HG02763 (cell line): Measurements from ENCODE around the gene CRLF2.
"Not testable (repeated sequence)": the region's sequence is repeated elsewhere in the genome, so short reads cannot be mapped to it uniquely, and the experiment has no call there.

ENCODE experiments used
- ATAC-seq: cut with Tn5 transposase; IDR thresholded peaks from one replicate; pipeline ENCODE4 v1.9.1; 2021; ENCODE audit warnings: mild to moderate bottlenecking, moderate library complexity; ENCODE audit not compliant: unreplicated experiment

The CRLF2 gene

DNA sequence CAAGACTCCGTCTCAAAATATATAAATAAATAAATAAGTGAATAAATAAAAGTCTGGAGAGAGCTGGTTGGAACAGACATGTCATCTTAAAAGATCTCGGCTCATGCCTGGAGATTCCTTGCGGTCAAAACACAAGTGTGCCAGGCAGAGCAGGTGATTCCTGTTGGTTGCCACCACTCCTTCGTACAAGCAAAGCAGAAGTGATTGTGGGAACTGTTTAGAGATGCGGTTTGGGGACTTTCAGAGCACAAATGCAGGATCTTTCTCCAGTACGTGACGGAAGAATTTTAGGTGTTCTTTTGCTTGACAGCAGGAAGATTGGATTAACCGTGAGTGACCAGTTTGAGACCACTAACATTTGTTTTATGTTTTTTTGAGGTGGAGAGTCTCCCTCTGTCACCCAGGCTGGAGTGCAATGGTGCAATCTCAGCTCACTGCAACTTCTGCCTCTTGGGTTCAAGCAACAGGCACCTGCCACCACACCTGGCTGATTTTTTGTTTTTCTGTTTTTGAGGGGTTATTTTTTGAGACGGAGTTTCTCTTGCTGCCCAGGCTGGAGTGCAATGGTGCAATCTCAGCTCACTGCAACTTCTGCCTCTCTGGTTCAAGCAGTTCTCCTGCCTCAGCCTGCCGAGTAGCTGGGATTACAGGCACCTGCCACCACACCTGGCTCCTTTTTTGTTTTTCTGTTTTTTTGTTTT, 2.8 kb upstream of the CRLF2 start:
- ATAC-seq: no peak

- ATAC-seq: no peak
Measured at GRCh38 chrX:1213971-1214370, 1.5 kb upstream of the CRLF2 start.

DNA sequence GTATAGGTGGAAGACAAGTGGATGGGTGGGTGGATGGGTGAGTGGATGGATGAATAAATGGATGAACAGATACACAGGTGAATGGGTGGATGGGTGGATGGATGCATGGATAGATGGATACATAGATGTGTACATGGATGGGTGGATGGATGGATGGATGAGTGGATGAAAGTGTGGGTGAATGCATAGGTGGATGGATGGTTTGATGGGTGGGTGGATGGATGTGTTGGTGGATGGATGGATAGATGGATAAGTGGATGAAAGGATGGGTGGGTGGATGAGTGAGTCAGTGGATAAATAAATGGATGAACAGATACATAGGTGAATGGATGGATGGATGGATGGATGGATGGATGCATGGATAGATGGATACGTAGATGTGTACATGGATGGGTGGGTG, 1.6 kb downstream of the CRLF2 start:
- ATAC-seq: no peak

- no peak for ATAC-seq
Measured at GRCh38 chrX:1207496-1208025, 4.9 kb downstream of the CRLF2 start.

DNA sequence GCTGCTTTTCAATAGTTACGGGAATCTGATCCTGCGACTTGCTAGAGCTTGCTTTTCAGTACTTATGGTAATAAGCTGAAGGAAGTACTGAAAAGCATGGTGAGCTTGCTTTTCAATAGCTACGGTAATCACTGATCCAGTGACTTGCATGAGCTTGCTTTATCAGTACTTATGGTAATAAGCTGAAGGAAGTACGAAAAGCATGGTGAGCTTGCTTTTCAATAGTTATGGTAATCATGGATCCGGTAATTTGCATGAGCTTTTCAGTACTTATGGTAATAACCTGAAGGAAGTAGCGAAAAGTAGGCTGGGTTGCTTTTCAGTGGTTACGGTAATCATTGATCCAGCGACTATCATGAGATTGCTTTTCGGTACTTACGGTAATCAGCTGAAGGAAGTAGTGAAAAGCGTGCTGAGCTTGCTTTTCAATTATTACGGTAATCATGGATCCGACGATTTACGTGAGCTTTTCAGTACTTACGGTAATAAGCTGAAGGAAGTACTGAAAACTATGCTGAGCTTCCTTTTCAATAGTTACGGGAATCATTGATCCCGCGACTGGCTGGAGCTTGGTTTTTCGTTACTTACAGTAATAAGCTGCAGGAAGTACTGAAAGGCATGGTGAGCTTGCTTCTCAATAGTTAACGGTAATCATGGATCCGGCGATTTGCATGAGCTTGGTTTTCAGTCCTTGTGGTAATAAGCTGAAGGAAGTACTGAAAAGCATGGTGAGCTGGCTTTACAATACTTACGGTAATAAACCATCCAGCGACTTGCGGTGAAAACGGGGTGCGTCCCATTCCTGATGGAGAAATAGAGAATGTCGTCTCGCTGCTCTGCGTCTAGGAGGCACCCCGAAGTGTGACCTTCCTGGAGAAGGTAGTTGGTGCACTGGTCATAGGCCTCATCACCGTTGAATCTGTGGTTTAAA, 6.5 kb downstream of the CRLF2 start:
- no peak for ATAC-seq

GRCh38 chrX:1202251-1202650, 10.2 kb downstream of the CRLF2 start:
- no peak for ATAC-seq

- ATAC-seq: no peak
Measured at GRCh38 chrX:1196436-1196835, 16.0 kb downstream of the CRLF2 start.

- not testable (repeated sequence) for ATAC-seq
Measured at GRCh38 chrX:1192196-1192595, 20.3 kb downstream of the CRLF2 start.

GRCh38 chrX:1190596-1191145, 21.8 kb downstream of the CRLF2 start:
- ATAC-seq: no peak

DNA sequence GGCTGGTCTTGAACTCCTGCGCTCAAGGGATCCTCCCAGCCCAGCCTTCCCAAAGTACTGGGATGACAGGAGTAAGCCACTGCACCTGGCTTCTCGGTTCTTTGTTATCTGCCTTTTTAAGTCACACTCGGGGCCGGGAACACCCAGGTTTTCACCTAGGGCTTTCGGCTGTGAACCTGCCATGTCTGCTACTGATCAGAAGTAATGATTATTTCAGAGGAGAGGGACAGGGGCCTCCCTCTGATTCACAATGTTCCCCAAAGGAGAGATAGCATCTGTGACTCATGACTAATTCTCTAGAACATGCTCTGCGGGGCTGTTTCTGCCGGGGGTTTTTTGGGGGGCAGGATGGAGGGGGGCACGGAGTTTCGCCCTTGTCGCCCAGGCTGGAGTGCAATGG, 26.9 kb downstream of the CRLF2 start:
- ATAC-seq: no peak

DNA sequence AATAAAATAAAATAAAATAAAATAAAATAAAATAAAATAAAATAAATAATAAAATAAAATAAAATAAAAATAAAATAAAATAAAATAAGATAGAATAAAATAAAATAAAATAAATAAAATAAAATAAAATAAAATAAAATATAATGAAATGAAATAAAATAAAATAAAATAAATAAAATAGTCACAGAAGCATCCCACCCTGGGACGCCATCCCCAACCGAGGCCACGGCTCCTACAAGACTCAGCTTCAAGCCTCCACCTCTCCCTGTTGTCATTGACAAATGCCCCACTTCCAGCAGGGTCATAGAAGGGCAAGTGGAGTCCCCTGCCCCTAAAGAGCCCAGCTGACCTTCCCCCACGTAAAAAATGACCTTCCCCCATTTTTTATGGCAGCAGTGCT, 30.2 kb downstream of the CRLF2 start:
- no peak for ATAC-seq

- not testable (repeated sequence) for ATAC-seq
Measured at GRCh38 chrX:1181661-1182060, 30.8 kb downstream of the CRLF2 start.

GRCh38 chrX:1181170-1181569, 31.3 kb downstream of the CRLF2 start:
- no peak for ATAC-seq

DNA sequence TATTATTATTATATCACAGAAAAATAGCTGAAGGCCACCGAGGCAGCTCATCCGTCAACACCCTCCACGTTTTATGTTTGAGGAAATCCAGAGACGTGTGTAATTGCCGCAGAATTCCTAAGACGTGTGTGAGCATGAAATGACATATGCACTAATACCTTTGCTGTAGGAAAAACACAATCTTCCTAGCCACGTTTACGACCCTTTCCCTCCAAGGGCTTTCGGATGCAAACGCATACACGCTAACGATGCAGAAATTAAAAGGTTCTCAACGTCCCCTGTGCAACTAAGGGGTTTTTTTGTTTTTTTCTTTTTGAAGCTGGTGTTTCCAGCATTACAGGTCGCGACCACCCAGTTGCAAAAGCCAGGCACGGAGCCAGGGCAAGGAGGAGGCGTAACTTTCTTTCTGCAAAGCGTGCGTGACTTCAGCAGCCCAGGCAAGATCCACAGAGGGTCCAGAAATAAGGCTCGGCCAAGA, 33.8 kb downstream of the CRLF2 start:
- no peak for ATAC-seq

GRCh38 chrX:1176531-1177320, 35.7 kb downstream of the CRLF2 start:
- ATAC-seq: not testable (repeated sequence)

DNA sequence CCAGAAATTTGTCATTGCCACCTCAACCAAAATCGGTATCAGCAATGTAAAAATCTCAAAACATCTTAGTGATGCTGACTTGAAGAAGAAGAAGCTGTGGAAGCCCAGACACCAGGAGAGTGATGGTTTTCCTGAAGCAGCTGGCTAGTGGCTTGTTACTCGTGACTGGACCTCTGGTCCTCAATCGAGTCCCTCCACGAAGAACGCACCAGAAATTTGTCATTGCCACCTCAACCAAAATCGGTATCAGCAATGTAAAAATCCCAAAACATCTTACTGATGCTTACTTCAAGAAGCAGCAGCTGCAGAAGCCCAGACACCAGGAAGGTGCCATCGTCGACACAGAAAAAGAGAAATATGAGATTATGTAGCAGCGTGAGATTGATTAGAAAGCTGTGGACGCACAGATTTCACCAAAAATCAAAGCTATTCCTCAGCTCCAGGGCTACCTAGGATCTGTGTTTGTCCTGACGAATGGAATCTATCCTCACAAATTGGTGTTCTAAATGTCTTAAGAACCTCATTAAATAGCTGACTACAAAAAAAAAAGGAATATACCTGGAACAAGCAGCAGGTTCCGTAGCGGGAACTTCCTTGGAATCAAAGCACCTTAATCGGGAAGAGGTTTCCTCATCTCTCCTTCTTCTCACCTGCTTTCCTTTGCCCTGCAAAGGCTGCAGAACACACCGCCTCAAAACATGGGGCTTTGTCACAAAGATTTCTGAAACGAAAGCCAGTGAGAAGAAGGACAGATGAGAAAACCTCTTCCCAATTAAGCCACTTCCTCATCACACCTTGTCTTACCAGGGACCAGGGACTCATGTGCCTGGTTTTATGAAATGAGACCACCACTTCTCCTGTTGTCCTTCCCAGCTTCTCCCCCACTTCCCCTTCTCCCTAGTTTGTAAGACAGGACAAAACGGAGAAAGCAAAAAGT, 37.6 kb downstream of the CRLF2 start:
- not testable (repeated sequence) for ATAC-seq

DNA sequence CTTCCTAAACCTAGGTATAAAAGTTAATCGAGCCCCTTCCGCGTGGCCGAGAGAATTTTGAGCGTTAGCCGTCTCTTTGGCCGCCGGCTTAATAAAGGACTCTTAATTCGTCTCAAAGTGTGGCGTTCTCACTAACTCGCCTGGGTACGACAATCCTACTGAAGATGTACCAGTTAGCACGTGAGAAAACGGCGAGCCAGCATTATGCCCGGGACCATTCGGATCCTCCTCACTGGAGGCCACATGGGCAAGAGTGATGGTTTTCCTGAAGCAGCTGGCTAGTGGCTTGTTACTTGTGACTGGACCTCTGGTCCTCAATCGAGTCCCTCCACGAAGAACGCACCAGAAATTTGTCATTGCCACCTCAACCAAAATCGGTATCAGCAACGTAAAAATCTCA, 39.0 kb downstream of the CRLF2 start:
- ATAC-seq: not testable (repeated sequence)

GRCh38 chrX:1172496-1172895, 40.0 kb downstream of the CRLF2 start:
- ATAC-seq: no peak

DNA sequence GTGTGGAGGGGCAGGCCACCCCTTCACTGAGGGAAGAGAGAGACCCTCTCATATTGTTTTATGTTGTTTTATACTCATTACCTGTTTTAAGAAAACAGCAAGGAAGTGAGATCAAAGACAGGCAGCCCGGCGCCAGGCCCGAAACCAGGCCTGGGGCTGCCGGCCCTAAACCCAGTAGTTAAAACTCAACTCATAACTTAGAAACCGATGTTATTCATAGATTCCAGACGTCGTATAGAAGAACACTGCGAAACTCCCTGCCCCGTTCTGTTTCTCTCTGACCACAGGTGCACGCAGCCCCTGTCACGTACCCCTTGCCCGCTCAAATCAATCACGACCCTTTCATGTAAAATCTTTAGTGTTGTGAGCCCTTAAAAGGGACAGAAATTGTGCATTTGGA, 40.5 kb downstream of the CRLF2 start:
- not testable (repeated sequence) for ATAC-seq

DNA sequence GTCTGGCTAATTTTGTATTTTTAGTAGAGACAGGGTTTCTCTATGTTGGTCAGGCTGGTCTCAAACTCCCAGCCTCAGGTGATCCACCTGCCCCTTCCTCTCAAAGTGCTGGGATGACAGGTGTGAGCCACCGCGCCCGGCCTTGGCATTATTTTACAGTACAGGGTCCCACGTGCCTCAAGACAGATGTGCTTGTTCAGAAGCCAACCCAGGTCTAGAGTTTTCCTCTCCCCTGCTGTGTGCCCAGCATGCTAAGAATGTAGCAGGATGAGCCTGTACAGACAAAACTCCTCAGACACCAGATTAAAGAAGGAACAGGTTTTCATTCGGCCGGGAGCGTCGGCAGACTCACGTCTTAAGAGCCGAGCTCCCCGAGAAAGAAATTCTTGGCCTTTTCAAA, 42.2 kb downstream of the CRLF2 start:
- no peak for ATAC-seq
